ENCODE data around the gene CEP70.

DNA sequence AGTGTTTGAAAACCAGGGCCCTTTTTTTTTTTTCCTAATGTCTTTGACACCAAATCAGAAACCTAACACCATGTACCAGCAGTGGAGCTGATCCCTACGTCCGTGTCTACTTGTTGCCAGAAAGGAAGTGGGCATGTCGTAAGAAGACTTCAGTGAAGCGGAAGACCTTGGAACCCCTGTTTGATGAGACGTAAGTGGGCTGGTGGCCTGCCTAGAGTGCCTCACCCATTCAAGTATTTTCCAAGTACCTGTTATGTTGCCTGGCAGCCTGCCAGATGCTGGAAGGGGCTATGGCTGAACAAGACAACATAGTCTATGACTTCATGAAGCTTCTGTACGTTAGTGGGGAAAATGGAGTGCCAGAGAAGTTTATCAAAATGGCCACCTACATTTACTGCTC, 119.9 kb downstream of the CEP70 start:
- TF ChIP-seq, protein P1, sequence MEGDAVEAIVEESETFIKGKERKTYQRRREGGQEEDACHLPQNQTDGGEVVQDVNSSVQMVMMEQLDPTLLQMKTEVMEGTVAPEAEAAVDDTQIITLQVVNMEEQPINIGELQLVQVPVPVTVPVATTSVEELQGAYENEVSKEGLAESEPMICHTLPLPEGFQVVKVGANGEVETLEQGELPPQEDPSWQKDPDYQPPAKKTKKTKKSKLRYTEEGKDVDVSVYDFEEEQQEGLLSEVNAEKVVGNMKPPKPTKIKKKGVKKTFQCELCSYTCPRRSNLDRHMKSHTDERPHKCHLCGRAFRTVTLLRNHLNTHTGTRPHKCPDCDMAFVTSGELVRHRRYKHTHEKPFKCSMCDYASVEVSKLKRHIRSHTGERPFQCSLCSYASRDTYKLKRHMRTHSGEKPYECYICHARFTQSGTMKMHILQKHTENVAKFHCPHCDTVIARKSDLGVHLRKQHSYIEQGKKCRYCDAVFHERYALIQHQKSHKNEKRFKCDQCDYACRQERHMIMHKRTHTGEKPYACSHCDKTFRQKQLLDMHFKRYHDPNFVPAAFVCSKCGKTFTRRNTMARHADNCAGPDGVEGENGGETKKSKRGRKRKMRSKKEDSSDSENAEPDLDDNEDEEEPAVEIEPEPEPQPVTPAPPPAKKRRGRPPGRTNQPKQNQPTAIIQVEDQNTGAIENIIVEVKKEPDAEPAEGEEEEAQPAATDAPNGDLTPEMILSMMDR (IDR thresholded peaks at IDR 0.05 in 8 of 11, conservative IDR thresholded peaks at IDR 0.05 in 3 of 11), result no peak
- no peak for TF ChIP-seq POLR2A (IDR thresholded peaks at IDR 0.05)

Measured in spleen (tissue), 7 donors.